Parathyroid adenoma (tissue), 2 donors: ENCODE data around the gene ARHGDIB.

Source experiments
- H2AFZ ChIP-seq: fragments of 300-600 bp; sonication (generic); one replicate; pipeline ENCODE4 v1.7.0; 2017; ENCODE audit warnings: antibody characterized with exemption, mild to moderate bottlenecking
- H3K27ac ChIP-seq: fragments of 300-600 bp; sonication (generic); one replicate; pipeline ENCODE4 v1.7.0; 2017
- H3K27me3 ChIP-seq: fragments of 300-600 bp; sonication (generic); one replicate; pipeline ENCODE4 v1.7.0; 2017; ENCODE audit warnings: low read length; ENCODE audit not compliant: control insufficient read depth, insufficient read depth
- H3K36me3 ChIP-seq: fragments of 300-600 bp; sonication (generic); one replicate; pipeline ENCODE4 v1.7.0; 2017; ENCODE audit warnings: low read length; ENCODE audit not compliant: control insufficient read depth, insufficient read depth
- H3K4me1 ChIP-seq: fragments of 300-600 bp; sonication (generic); one replicate; pipeline ENCODE4 v1.7.0; 2017; ENCODE audit warnings: control low read depth
- H3K4me2 ChIP-seq: fragments of 300-600 bp; sonication (generic); one replicate; pipeline ENCODE4 v1.7.0; 2017; ENCODE audit warnings: low read length
- H3K4me3 ChIP-seq: fragments of 300-600 bp; sonication (generic); one replicate; pipeline ENCODE4 v1.7.0; 2017; ENCODE audit warnings: low read depth, low read length
- H3K79me2 ChIP-seq: fragments of 300-600 bp; sonication (generic); one replicate; pipeline ENCODE4 v1.7.0; 2017; ENCODE audit warnings: control low read depth
- H3K9ac ChIP-seq: fragments of 300-600 bp; sonication (generic); one replicate; pipeline ENCODE4 v1.7.0; 2017; ENCODE audit warnings: mild to moderate bottlenecking
- H3K9me3 ChIP-seq: fragments of 300-600 bp; sonication (generic); one replicate; pipeline ENCODE4 v1.7.0; 2017; ENCODE audit warnings: low read length; ENCODE audit not compliant: control insufficient read depth
- CTCF ChIP-seq: fragments of 300-600 bp; sonication (generic); IDR thresholded peaks from one replicate; pipeline ENCODE4 v1.7.0; 2017; ENCODE audit warnings: antibody characterized with exemption, mild to moderate bottlenecking
- donor health status: primary hyperparathyroidism.

ARHGDIB gene

DNA sequence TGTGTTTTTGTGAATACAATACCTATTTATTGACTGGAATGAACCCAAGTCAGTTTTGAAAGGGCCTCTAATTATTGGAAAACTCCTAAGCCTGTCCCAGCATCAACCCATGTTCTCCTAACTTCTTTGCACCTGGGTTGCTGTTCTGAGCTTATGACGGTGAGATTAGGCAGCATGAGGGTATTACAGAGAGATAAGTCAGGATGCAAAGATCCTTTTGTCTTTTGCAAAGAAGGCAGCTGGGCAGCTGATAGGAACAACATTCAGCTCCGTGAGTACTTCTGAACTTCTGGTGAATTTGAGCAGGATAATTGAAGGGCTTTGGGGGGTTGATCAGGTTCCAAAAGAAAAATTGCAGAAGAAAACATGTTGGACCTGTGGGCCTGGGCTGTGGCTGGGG lies 11.4 kb upstream of the ARHGDIB start, which contains the start of gene PDE6H:
Gene PDE6H (plus strand): TSS at position 227 of the 400 bp plus-strand sequence. CDS start 4,971 bp downstream, outside the sequence.
- H3K79me2 ChIP-seq, result no peaks in the 10 kb centered on the region
- TF ChIP-seq CTCF, result no peak
- H3K9ac ChIP-seq, result no peak within 1 kb of the TSS
- no peak within 1 kb of the TSS for H2AFZ ChIP-seq
- H3K27ac ChIP-seq, result no peak within 1 kb of the TSS
- H3K27me3 ChIP-seq, result no peaks in the 10 kb centered on the region
- no peak within 1 kb of the TSS for H3K4me3 ChIP-seq
- no peaks in the 10 kb centered on the region for H3K4me1 ChIP-seq
- H3K4me2 ChIP-seq, result no peak within 1 kb of the TSS
- H3K36me3 ChIP-seq, result no peaks in the 10 kb centered on the region
- H3K9me3 ChIP-seq, result no peaks in the 10 kb centered on the region

DNA sequence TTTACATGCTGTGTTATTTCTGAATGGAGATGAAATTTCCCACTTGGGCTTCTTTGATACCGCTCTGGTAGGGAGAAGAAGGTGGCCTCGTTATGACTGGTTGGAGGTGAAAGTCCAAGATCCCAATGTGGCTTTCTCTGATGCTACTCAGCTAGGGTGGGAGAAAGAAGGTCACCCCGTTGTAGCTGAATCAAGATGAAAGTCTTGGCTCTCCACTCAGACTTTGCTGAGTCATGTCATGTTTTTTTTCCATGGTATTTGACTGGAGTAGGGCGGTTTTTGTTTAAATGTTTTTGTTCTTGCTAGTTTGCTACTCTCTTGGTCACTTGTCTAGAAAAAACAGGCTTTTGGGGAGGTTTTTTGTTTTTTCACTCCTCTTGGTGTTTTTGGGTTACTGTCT lies 9.1 kb upstream of the ARHGDIB start:
- no peak for TF ChIP-seq CTCF
- no peak overlapping the region for H2AFZ ChIP-seq
- no peak overlapping the region for H3K9ac ChIP-seq
- no peak overlapping the region for H3K27ac ChIP-seq
- no peaks in the 10 kb centered on the region for H3K27me3 ChIP-seq
- H3K4me1 ChIP-seq, result no peaks in the 10 kb centered on the region
- no peaks in the 10 kb centered on the region for H3K36me3 ChIP-seq
- H3K4me3 ChIP-seq, result no peak overlapping the region
- H3K4me2 ChIP-seq, result no peak overlapping the region
- H3K9me3 ChIP-seq, result no peaks in the 10 kb centered on the region
- no peaks in the 10 kb centered on the region for H3K79me2 ChIP-seq

DNA sequence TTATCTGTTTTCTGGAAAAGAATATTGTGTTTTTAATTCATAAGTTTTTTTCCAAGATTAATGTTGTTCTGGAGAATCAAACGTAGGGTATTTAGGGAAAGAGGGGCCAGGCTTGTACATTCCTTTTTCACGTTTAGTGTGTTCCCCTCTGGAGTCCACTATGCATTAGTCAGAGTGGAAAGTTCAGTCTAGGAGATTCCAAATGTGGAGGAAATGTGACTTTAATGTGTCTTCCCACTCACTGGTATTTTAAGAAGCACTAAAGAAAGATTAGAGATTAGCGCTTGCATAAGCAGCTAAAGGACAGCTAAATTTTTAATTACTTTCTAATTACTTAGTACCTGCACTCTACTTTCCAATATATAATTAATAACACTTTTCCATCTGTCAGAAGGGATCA lies 7.1 kb upstream of the ARHGDIB start:
- Histone ChIP-seq H3K9me3 (no peaks in the 10 kb centered on the region), H3K4me3 (no peak overlapping the region), H2AFZ (no peak overlapping the region), H3K4me2 (no peak overlapping the region), H3K27ac (no peak overlapping the region), H3K36me3 (no peaks in the 10 kb centered on the region), H3K27me3 (no peaks in the 10 kb centered on the region), H3K4me1 (no peaks in the 10 kb centered on the region), H3K9ac (no peak overlapping the region), H3K79me2 (no peaks in the 10 kb centered on the region)
- no peak for TF ChIP-seq CTCF

- Histone ChIP-seq H3K9me3 (no peaks in the 10 kb centered on the region), H3K4me3 (no peak overlapping the region), H3K79me2 (no peaks in the 10 kb centered on the region), H3K4me2 (no peak overlapping the region), H3K27me3 (no peaks in the 10 kb centered on the region), H3K36me3 (no peaks in the 10 kb centered on the region), H3K9ac (no peak overlapping the region), H3K4me1 (no peaks in the 10 kb centered on the region), H2AFZ (no peak overlapping the region), H3K27ac (no peak overlapping the region)
- no peak for TF ChIP-seq CTCF
Measured at GRCh38 chr12:14965221-14965620, 3.8 kb upstream of the ARHGDIB start.

DNA sequence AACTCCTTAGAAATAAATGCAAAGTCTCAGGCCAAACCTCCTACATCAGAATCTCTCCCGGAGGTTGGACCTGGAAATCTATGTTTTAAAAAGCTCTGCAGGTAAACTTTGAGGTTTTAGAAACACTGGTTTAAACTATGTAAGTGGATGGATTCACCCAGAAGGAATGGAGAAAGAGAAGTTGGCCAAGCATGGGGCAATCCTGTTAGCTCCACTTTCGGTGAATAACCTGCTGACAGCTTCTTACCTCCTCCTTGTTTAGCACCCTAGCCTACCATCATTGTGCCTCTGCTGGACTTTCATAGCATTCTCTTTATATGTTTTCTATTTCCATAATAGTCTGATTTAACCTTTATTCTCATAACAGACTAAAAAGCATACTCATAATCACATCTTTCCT lies 3.0 kb upstream of the ARHGDIB start:
- Histone ChIP-seq H3K27me3 (no peaks in the 10 kb centered on the region), H3K4me1 (no peaks in the 10 kb centered on the region), H3K36me3 (no peaks in the 10 kb centered on the region), H3K4me3 (no peak overlapping the region), H3K27ac (no peak overlapping the region), H3K4me2 (no peak overlapping the region), H3K79me2 (no peaks in the 10 kb centered on the region), H3K9ac (no peak overlapping the region), H2AFZ (no peak overlapping the region), H3K9me3 (no peaks in the 10 kb centered on the region)
- TF ChIP-seq CTCF, result no peak
